ENCODE results near the gene LYZL1. TPM values are rescaled to one million over a fixed set of nuclear protein-coding genes. Genes with fewer than 3 reads are reported as not detected.

LYZL1 gene
- total and polyA plus RNA-seq, 2 of the 8 experiments (the other 6 are each of a cell fraction or from before 2014, with no cell fraction given) = not detected

GRCh38 chr10:29254123-29255046 is 34.5 kb upstream of the LYZL1 start (continued):
- TF ChIP-seq CHD7 (IDR thresholded peaks at IDR 0.05; ENCODE audit: insufficient replicate concordance, low read length) (no peak), RAD21 (IDR thresholded peaks at IDR 0.05 in 1 of 2, conservative IDR thresholded peaks at IDR 0.05 in 1 of 2; ENCODE audit: low read depth in 2 of 2, low read length in 2 of 2) (no peak), EGR1 (IDR thresholded peaks at IDR 0.05; ENCODE audit: borderline replicate concordance, low read depth, low read length) (no peak), NANOG (IDR thresholded peaks at IDR 0.05; ENCODE audit: insufficient read depth, low read depth, low read length, poor library complexity, severe bottlenecking) (no peak), GTF2F1 (IDR thresholded peaks at IDR 0.05; ENCODE audit: borderline replicate concordance, low read depth, low read length) (no peak), CREB1 (IDR thresholded peaks at IDR 0.05) (no peak), JUND (IDR thresholded peaks at IDR 0.05; ENCODE audit: low read length) (no peak), MAFK (IDR thresholded peaks at IDR 0.05; ENCODE audit: low read depth, low read length) (no peak), CTBP2 (IDR thresholded peaks at IDR 0.05; ENCODE audit: borderline replicate concordance, insufficient read depth, insufficient read length, low read length) (no peak)

Measured in H1 (cell line).